Left kidney (tissue), 8 donors: ENCODE measurements around the gene SYNC. TPM values are rescaled to one million over a fixed set of nuclear protein-coding genes. Genes with fewer than 3 reads are reported as not detected.

Source experiments
- DNase-seq: peaks from one replicate; pipeline ENCODE4 v3.0.0-alpha.2; 2013
- long read RNA-seq, 8 donors: transcript quantifications; one replicate each; lab custom pipeline, GENCODE V29; 2026
- polyA plus RNA-seq: library from polyadenylated mRNA; unstranded; fragments of 120-200 nt; gene quantifications from one replicate; pipeline ENCODE4 v1.2.1, GENCODE V29; 2013; ENCODE audit not compliant: insufficient read length

The SYNC gene
- 1.2 TPM for polyA plus RNA-seq
- long read RNA-seq, donor 1: 0 reads
- long read RNA-seq, donor 2, partial matches to known transcripts: 29 of 47 reads
- long read RNA-seq, donor 2, other reads (novel, unspliced or antisense): 16 of 47 reads
- long read RNA-seq, donor 3: 0 reads
- long read RNA-seq, donor 4: 0 reads
- long read RNA-seq, donor 5: 0 reads
- long read RNA-seq, donor 6: 0 reads
- long read RNA-seq, donor 7: 0 reads
- long read RNA-seq, donor 8: 0 reads

DNA sequence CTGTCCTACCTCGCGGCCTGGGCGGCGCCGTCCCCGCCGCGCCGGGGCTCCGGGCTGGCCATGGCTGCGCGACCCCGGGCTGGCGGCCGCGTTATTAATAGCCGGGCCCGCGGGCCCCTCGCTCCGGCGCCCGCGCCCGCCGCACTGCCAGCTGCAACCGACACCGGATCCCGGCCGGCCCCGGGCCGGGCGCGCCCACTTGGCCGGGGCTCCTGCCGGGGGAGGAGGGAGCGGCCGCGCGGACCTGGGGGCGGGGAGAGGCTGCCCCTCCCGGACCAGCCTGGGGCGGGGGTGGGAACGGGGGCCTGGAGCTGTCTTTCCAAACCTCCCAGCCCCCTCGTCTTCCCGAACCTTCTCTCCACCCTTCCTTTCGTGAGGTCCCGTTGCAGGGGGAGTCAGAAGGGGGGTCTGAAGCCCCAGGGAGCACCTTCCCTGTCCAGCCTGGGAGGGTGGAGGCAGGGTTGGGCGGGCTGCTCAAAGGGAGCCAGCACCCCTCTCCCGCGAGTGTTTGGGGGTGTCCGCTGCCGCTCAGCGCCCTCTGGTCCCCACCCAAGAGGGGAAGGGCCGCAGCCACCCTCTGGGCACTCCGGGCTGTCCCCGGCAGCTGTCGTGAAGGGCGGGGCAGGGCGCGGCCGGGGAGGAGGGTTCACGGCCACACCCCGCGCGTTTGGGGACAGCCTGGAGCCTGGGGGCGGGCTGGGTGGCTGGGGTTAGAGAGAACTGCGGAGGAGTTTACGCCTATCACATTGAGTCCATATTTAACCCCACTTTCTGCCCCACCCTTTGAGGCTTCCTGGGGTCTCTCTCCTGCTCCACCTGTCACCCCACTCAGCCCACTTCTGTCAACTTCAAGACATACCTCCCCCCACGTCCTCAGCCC lies at the start of gene SYNC:
TSS of gene SYNC (minus strand) at position 172 of the 880 bp plus-strand sequence. CDS start at position 62, 110 bp downstream.
- DNase-seq: no peak

DNA sequence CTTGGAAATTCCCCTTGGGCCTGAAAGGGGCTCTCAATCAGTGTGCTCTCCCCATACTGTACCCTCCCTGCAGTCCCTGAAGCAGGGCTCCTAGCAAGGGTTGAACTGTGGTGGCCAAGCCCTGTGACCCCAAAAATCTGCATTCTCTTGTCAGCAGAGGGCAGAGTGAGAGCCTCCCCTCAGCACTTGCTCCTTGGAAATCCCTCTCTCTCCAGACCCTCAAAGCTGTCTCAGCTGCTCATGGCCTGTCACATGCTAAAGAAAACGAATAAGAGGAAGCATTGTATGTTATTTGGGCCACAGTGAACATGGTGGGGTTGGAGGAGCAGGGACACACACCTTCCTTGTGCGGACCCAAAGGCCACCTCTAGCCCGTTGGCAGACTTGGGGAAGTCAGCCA lies 47.2 kb upstream of the SYNC start:
- DNase-seq: no peak

DNA sequence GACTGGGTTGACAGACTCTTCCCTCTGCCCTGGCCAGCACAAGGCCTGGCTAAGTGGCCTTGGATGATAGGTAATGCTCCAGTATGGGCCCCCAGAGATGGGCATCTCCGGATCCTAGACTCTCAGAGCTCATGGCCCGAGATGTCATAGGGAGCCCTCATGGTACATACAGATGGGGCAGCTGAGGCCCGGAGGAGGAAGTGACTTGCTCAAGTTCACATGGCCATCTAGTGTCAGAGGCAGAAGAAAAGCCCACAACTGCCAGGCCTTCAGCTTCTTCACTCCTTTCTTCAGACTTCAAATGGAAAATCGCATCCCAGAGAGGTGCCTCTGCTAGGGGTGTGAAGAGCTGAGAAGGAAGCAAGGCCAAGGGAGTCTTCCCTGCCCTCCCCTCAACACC lies 46.8 kb upstream of the SYNC start:
- DNase-seq: no peak

DNA sequence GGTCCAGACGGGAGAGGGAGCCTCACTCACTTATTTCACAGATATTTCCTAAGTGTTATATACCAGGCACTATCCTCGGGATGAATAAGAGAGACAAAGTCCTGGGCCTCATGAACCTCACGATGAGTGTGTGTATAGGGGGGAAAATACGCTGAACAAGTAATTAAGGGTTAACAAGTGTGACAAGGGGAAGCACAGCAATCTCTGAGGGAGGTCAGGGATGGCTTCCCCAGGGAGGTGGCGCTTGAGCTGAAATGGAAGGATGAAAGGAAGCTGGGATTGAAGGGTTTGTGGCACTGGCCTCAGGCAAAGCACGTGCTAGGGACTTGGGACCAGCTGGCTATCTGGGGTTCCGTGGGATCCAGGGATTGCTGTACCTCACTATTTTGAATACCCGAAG lies 46.4 kb upstream of the SYNC start:
- DNase-seq: no peak

- no peak for DNase-seq
Observed at GRCh38 chr1:32748348-32748747, 45.8 kb upstream of the SYNC start.

DNA sequence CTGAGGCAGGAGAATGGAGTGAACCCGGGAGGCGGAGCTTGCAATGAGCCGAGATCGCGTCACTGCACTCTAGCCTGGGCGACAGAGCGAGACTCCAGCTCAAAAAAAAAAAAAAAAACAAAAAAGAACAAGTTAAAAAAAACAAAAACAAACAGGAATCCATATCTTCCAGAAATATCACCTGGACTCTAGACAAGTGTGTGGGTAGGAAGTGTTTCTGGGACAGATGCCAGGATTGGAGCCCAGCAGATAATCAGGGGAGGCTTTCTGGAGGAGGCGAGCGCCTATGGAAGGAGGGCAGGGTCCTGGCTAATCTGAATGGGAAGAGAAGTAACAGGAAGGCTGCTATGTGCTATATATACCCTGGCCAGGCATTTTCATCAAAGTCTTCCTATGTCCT lies 43.6 kb upstream of the SYNC start:
- no peak for DNase-seq

DNA sequence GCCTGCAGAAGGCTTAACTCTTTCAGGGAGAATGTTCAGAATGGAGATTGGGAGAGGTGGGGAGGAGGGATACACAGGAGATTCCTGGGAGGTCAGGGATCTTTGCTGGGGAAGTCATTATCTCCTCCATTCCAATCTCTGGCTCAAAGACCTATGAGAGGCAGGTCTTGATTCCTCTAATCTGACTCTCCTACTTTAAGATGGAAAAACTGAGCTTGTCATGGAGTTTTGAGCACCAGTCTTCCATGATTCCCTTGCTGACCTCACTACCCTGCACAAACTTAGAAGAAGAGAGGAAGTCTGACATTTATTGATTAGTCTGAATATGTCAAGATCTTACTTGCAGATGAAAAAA lies 41.5 kb upstream of the SYNC start:
- DNase-seq: no peak

DNA sequence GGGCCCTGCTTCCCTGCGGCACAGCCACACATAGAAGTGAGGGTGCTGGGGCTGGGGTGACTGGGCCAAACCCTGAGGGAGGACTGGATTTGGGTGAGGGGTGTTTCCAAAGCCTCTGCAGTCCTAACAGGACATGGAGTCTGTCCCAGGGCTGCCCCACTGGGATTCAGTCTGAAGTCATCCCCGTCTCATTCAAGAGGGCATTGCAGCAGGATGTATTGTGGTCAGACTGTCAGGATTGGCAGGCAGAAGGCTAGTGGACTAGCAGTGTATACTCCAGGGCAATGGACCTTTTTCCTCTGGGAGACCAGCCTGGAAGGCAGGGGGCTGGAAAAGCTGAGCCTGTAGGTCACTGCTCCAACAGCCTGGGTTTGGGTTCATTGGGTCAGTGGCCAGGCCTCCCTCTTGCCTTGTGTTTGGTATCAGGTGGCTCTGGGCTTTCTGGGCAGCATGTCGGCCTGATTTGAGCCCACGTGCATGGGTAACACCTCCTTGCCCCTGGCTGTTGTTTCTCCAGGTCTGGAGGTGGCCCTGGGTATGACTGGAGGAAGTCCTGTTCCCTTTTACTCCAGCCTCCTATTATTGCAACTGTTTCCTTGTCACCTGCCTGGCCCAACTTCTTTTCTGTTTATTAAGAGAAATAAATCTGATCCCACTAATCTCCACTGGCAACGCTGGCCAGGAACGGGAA lies 41.0 kb upstream of the SYNC start:
- DNase-seq: no peak

- no peak for DNase-seq
Observed at GRCh38 chr1:32742956-32743355, 40.4 kb upstream of the SYNC start.

GRCh38 chr1:32742199-32742947 lies 39.8 kb upstream of the SYNC start:
- DNase-seq: no peak

DNA sequence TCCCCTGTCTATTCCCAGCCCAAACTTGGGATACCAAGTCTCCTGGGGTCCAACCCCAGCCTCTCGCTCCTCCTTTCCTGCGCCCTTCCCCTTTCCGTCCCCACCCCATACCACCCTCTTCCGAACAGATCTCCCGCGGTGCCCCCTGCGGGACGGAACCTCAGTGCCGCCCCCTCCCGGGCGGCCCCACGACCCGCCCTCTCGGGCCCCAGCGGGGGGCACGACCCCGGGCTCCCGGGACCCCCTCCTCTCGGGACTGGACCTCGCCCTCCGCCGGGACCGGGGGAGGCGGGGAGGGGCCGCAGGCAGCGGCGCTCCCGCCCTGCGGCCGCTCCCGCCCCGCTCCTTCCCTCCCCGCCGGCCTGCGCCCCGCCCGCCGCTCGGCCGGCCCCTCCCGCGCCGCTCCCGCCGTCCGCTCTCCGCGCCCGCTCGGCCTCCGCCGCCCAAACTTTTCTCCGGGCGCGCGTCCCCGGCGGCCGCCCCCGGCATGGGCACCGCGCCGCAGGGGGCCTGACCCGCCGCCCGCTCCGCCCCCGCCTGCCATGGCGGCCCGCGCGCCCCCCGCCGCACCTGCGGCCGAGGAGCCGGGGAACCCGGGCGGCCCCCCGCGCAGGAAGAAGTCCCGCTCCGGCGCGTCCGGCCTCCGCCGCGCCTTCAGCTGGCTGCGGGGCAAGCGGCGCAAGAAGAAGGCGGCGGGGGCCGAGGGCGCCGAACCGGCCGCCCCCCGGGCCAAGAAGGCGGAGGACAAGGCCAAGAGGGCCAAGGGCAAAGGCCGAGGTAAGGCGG lies 39.0 kb upstream of the SYNC start:
- no peak for DNase-seq

- DNase-seq: no peak
Observed at GRCh38 chr1:32741059-32741412, 38.5 kb upstream of the SYNC start.

DNA sequence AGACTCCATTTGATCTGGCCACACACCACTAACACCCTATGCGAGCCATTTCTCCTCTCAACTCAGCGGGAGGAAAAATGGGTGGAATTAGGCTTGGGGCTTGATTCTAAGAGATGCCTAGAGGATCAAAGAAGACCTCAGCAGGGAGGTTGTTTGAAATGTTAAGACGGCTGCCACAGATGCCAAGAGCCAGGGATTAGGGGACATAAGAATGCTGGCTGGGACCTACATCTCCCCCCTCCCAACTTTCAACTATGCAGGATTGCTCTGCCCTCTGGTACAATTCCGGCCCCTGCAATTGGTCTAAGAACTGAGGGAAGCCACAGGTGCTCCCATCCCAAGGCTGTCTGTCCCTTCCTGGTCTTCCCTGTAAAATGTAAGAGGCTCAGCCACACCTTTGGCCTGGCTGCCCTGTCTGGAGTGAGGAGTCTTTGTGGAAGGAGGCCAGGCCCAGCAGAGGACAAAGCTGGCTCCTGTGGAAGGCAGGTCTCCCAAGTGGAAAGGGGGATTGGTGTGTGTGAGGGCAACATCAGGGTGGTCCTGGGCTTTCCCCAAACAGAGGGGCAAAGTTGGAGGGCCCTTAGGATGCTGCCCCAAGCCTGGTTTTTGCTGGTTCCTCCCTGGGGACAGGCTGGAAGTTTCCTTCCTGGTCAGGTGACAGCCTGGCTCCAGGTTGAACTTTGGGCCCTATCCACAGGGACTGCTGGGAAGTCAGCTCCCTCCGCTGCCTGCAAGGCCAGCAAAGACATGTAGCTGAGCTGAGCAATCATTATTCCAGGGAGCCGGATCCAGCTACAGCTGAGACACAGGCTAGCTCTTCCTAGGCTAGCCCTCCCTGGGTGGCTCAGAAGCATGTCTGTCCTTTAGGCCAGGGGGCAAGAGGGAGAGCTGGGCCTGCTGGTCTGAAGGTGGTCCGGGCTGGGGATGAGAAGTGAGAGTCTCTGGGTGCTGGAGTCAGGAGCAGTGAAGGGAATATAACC lies 34.5 kb upstream of the SYNC start:
- DNase-seq: no peak

DNA sequence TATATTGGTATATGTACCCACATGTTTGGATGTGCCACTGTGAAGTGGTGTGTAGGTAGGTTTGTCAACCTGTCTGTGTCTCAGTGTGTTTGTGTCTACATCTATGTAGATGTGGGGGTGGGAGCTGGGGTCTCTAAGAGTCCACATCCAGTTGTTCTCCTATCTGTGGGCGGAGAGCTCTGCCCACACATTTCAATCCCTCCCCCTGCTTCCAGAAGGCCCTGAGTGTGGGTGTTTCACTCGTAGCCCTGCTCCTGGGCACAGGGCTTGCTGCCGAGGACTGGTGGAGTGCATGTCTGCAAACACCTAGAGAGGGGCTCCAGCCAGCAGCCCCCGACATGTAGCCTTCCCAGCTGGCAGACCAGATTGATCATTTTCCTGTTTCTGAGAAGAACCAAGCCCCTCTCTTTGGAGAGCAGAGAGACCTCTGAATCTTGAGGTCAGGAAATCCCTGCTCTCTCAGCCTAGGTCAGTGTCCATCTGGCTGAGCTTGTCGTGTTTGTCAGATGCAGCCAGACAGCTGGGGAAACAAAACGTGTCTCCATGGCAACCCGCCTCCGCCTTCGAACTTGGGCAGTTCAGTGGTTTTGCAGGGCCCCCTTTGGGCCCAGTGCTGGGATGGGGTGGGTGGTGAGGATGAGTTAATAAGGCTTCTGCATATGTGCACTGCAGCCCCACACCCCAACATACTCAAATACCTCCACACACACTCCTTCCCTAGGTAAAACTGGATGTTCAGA lies 31.2 kb upstream of the SYNC start:
- no peak for DNase-seq

DNA sequence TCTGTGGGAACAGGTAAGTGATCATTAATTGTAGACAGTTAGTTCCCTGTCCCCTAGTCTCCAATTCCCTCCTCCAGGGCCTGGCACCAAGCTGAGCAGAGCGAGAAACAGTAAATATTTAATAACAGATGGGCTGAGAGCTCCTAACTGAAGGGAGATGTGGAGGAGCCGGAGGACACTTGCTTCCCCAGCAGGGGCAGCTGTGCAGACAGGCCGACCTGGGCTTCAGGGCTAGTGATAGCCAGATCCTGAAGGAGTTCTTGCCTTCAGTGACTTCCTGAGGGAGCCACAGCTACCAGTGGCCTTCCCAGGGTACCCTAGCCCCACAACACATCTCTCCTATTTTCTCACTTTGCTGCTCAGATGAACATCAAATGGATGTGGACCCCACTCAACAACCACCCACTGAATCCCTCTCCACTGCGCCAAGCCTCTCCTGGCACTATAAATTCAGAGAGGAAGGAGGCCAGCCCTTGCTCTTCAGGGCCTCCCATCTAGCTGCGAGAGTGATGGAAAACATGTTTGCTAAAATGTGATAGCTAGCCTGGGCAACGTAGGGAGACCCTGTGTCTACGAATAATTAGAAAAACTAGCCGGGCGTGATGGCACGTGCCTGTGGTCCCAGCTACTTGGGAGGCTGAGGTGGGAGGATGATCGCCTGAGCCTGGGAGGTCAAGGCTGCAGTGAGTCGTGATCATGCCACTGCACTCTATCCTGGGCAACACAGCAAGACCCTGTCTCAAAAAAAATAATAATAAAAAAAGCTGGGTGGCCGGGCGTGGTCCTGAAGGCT lies 26.9 kb upstream of the SYNC start:
- no peak for DNase-seq

DNA sequence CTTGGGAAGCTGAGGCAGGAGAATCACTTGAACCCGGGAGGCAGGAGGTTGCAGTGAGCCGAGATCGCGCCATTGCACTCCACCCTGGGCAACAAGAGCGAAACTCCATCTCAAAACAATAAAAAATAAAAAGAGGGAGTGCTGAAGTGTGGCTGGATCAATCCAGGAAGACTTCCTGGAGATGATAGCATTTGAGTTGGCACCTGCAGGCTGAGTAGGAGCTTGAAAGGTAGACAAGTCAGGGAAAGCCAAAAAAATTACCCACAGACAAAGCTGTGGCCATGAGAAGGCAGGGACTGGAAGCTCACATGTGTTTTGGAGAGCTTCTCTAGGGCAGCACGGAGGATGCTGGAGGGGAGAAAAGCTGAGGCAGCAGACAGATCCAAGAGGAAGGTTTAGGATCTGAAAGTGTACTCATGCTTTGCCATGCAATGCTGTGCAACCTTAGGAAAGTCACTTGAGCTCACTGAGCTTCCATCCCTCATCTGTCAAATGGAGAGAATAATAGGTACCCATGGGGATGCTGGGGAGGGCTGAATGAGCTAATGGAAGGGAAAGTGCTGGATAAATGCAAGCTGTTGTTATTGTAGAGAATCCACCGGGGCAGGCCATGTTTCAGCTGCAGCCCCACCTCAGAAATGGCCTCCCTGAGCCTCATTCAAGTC lies 26.0 kb upstream of the SYNC start:
- no peak for DNase-seq

GRCh38 chr1:32727876-32728275 lies 25.3 kb upstream of the SYNC start:
- no peak for DNase-seq

- no peak for DNase-seq
Observed at GRCh38 chr1:32725615-32725982, 23.0 kb upstream of the SYNC start.
